Ovary (tissue), 9 donors: ENCODE results near the gene LETM1. TPM values are rescaled to one million over a fixed set of nuclear protein-coding genes. Genes with fewer than 3 reads are reported as not detected.

ENCODE experiments used
- DNase-seq, 5 donors: peaks; one replicate each; pipeline ENCODE4 v3.0.0-alpha.2; 2019 to 2020
- H3K27ac ChIP-seq, 2 donors: fragments of 200-600 bp; one replicate each; pipeline versions ENCODE4 v1.5.1 to v1.8.0; 2019 to 2022
- H3K27me3 ChIP-seq: fragments of 200-600 bp; one replicate; pipeline ENCODE4 v1.8.0; 2022
- H3K36me3 ChIP-seq: fragments of 200-600 bp; sonication (generic); one replicate; pipeline ENCODE4 v1.5.1; 2019
- H3K4me1 ChIP-seq: one replicate; pipeline ENCODE4 v1.8.1; 2013; ENCODE audit warnings: mild to moderate bottlenecking, moderate library complexity; ENCODE audit not compliant: insufficient read depth
- H3K4me3 ChIP-seq: fragments of 200-600 bp; sonication (generic); one replicate; pipeline ENCODE4 v1.5.1; 2017
- H3K9me3 ChIP-seq, 2 donors: fragments of 200-600 bp in 1 of 2; sonication (generic) in 1 of 2; one replicate each; pipeline versions ENCODE4 v1.5.1 to v1.8.1; 2013 to 2019; ENCODE audit warnings: mild to moderate bottlenecking in 1 of 2, moderate library complexity in 1 of 2
- CTCF ChIP-seq, 3 donors: fragments of 450-650 bp in 2 of 3; fragments of 200-600 bp in 1 of 3; IDR thresholded peaks; one replicate each; pipeline versions ENCODE4 v1.5.1 to v1.8.0; 2016 to 2022; ENCODE audit warnings: antibody characterized with exemption in 3 of 3, mild to moderate bottlenecking in 1 of 3
- EP300 ChIP-seq: sonication (generic); formaldehyde crosslinking; IDR thresholded peaks from one replicate; pipeline ENCODE4 v1.6.1; 2017; ENCODE audit warnings: antibody characterized with exemption
- POLR2A ChIP-seq: fragments of 450-650 bp; IDR thresholded peaks from one replicate; pipeline ENCODE4 v1.6.1; 2017; ENCODE audit warnings: antibody characterized with exemption, mild to moderate bottlenecking, moderate library complexity
- WGBS, 3 donors: extraction: QIAGEN DNeasy Blood & Tissue Kit in 1 of 3; methylation state at CpG; one replicate each; pipeline versions ENCODE4 v1.1.5 to v1.1.7; 2013 to 2017; 5-methylcytosine and 5-hydroxymethylcytosine counted together
- intact Hi-C, 4 donors: fragments of 100-400 bp; cut with DNase I; formaldehyde crosslinking; loops; one replicate each; pipeline versions ENCODE4 v1.11.0 to v1.15.1; 2022 to 2023
- polyA plus RNA-seq, 2 donors: library from polyadenylated mRNA; stranded (reverse); fragments of 200-250 nt in 1 of 2; fragments of 350-450 nt in 1 of 2; fragmentation: Illumina TruSeq in 1 of 2; extraction: RNeasy Lipid Tissue Mini Kit (QIAGEN cat#74804) in 1 of 2; gene quantifications; one replicate each; pipeline ENCODE4 v1.2.3, GENCODE V29; 2013 to 2014
- total RNA-seq, 7 donors: library from RNA; depleted of rRNA in 2 of 7; stranded (reverse); fragments of >200 nt in 2 of 7; fragmentation: NEBNext Ultra II Directional in 3 of 7; extraction: Animal tissue kit (Norgen Biotek cat#: 25700) in 3 of 7; gene quantifications; one replicate each; pipeline versions ENCODE4 v1.1.0 to v1.2.4, GENCODE V29; 2016 to 2023
- donor health status: DM: no; HTN: no; CAD: no; lungs with moderate emphysema.
- donor health status: DM: no; HTN: no; CAD: no.
- donor health status: Bipolar disorder and iron deficiency.
- donor health status: DM: yes; HTN: yes; CAD: no.
- donor health status: DM: no; HTN: no; CAD: no.
- donor health status: DM: yes; HTN: yes; CAD: no.

Gene LETM1
- total and polyA plus RNA-seq, 9 donors = 9.3 to 43.6 (median 30.5) TPM

GRCh38 chr4:1797298-1797860, 58.6 kb downstream of the LETM1 start:
- intact Hi-C loops = no loop called here
- 77 to 81% (median 79%) methylated on average over 15 to 16 of the region's 16 CpGs for WGBS, 3 donors
- TF ChIP-seq EP300 (no peak), CTCF (IDR thresholded peaks at IDR 0.05) (no peak), POLR2A (no peak)
- no peaks in the 10 kb centered on the region for H3K9me3 ChIP-seq
- H3K27ac ChIP-seq = no peak overlapping the region
- H3K27me3 ChIP-seq = peaks cover 14% of the 10 kb centered on the region
- no peak overlapping the region for H3K4me3 ChIP-seq
- peaks cover 9% of the 10 kb centered on the region for H3K4me1 ChIP-seq
- no peak for DNase-seq
- H3K36me3 ChIP-seq = no peaks in the 10 kb centered on the region

GRCh38 chr4:1796486-1797204, 59.3 kb downstream of the LETM1 start:
- no peak for TF ChIP-seq CTCF (IDR thresholded peaks at IDR 0.05)
- no peak for TF ChIP-seq POLR2A
- TF ChIP-seq EP300 = no peak
- Histone ChIP-seq H3K4me3 (no peak overlapping the region), H3K36me3 (no peaks in the 10 kb centered on the region), H3K27ac (no peak overlapping the region), H3K9me3 (no peaks in the 10 kb centered on the region), H3K4me1 (peaks cover 9% of the 10 kb centered on the region), H3K27me3 (peaks cover 14% of the 10 kb centered on the region)
- intact Hi-C loops = no loop called here
- 90 to 96% (median 93%) methylated on average over 14 of the region's 14 CpGs for WGBS, 3 donors
- DNase-seq = no peak

DNA sequence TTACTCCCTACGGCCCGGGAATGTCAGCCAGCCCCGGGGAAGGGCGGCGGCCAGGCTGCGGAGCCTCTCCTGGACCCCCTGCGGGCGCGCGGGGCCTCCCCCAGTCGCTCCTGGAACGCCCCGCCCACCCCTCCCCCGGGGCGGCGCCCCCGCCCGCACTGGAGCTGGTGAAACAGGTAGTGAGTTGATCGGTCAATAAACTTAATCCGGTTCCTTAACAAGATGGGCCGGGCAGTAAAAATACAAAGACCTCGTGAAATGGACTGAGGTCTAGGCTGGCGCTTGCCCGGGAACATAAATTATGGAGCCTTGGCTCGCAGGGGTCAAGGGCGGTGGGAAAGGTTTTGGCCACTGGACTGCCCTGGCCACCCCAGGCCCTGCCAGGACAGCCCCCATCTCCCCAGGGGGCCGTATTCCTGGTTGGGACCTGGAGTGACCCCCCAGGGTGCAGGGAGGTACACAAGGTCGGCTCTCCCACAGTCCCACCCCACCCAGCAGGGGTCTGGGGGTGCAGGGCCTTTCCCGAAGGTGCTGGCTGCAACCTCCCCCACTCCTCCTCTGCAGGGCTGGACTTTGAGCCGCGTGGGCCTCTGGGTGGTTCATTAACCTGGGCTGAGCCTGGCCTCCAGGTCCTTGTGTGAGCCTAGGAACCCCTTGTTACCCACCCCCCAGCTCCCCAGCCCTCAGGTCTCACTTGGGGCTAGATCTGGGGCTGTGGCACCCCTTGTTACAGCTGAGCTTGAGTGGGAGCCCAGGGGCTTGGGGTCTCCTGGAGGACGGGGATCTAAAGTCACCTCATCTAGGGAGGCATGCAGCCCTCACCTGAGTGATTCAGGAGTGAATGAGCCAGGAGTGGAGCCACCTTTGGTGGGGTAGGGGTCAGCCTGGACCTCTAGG, 60.4 kb downstream of the LETM1 start:
- DNase-seq = no peak
- H3K36me3 ChIP-seq = no peaks in the 10 kb centered on the region
- H3K4me3 ChIP-seq = peak overlapping the region; percentile 34
- WGBS, 3 donors = 13 to 45% (median 14%) methylated on average over 14 to 32 of the region's 32 CpGs
- intact Hi-C loops = no loop called here
- no peak for TF ChIP-seq CTCF (IDR thresholded peaks at IDR 0.05)
- no peak for TF ChIP-seq EP300
- no peak for TF ChIP-seq POLR2A
- H3K27ac ChIP-seq = no peak overlapping the region
- peaks cover 14% of the 10 kb centered on the region for H3K27me3 ChIP-seq
- no peaks in the 10 kb centered on the region for H3K9me3 ChIP-seq
- H3K4me1 ChIP-seq = peaks cover 9% of the 10 kb centered on the region

DNA sequence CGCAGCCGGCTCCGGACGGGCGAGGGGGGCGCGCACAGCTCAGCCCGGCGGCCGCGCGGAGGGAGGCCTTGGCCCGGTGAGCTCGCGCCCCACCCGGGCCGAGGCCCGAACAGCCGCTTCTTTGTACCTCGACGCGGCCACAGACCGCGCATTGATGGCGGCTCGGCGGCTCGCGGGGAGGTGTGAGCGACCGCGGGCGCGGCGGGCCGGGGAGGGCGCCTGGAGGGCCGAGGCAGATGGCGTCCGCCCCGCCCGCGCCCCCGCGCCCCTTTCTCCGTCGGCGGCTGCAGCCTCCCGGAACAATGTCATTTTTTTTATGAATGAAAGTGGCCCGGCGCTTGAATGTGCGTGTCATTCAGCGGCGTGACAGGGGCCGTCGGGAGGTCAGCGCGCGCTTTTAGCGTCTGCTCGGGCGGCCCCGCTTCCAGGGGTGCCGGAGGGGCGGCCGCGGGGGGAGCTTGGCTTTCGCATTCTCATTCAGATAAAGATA, 61.1 kb downstream of the LETM1 start:
- 1% methylated on average over 44 to 68 of the region's 68 CpGs; no CpG with 5 or more reads in 1 of the 3 donors for WGBS, 3 donors
- TF ChIP-seq CTCF (IDR thresholded peaks at IDR 0.05) (no peak), EP300 (no peak), POLR2A (no peak)
- H3K9me3 ChIP-seq = no peaks in the 10 kb centered on the region
- no peak overlapping the region for H3K27ac ChIP-seq
- peaks cover 14% of the 10 kb centered on the region for H3K27me3 ChIP-seq
- no peak for DNase-seq
- no peaks in the 10 kb centered on the region for H3K36me3 ChIP-seq
- H3K4me1 ChIP-seq = peaks cover 9% of the 10 kb centered on the region
- peak overlapping the region; percentile 34 for H3K4me3 ChIP-seq
- intact Hi-C loops = no loop called here
